Upper lobe of right lung (tissue), 1 donor: ENCODE measurements around the gene HSP90AA1. TPM values are rescaled to one million over a fixed set of nuclear protein-coding genes. Genes with fewer than 3 reads are reported as not detected.
"Not testable (repeated sequence)": the region's sequence is repeated elsewhere in the genome, so short reads cannot be mapped to it uniquely, and the experiment has no call there.

Experiments used
- ATAC-seq: fragments of 200-7000 bp; cut with Tn5 transposase; one replicate; pipeline ENCODE4 v1.9.1; 2020; ENCODE audit warnings: mild to moderate bottlenecking, moderate library complexity
- DNase-seq: peaks from one replicate; pipeline ENCODE4 v3.0.0-alpha.2; 2020
- H3K27ac ChIP-seq: fragments of 200-600 bp; one replicate; pipeline ENCODE4 v1.8.0; 2022
- H3K27me3 ChIP-seq: fragments of 200-600 bp; one replicate; pipeline ENCODE4 v1.8.0; 2022; ENCODE audit warnings: mild to moderate bottlenecking
- H3K36me3 ChIP-seq: fragments of 200-600 bp; one replicate; pipeline ENCODE4 v1.8.0; 2022
- H3K4me1 ChIP-seq: fragments of 200-600 bp; one replicate; pipeline ENCODE4 v1.8.0; 2022
- H3K4me3 ChIP-seq: fragments of 200-600 bp; one replicate; pipeline ENCODE4 v1.8.0; 2022; ENCODE audit warnings: mild to moderate bottlenecking
- H3K9me3 ChIP-seq: fragments of 200-600 bp; one replicate; pipeline ENCODE4 v1.8.0; 2022
- CTCF ChIP-seq: fragments of 200-600 bp; IDR thresholded peaks from one replicate; pipeline ENCODE4 v1.8.0; 2022; ENCODE audit warnings: antibody characterized with exemption
- intact Hi-C: fragments of 100-400 bp; cut with DNase I; formaldehyde crosslinking; loops from one replicate; pipeline ENCODE4 v1.11.0; 2022
- total RNA-seq: library from RNA; stranded (reverse); fragmentation: NEBNext Ultra II Directional; extraction: Animal tissue kit (Norgen Biotek cat#: 25700); gene quantifications from one replicate; pipeline ENCODE4 v1.2.1, GENCODE V29; 2021
- donor health status: DM: no; HTN: yes; CAD: no; lungs with severe emphysema.

The HSP90AA1 gene
- total RNA-seq, 1 donor from 2014 or later = 490 TPM

- H3K27ac ChIP-seq = no peak overlapping the region
- no peaks in the 10 kb centered on the region for H3K9me3 ChIP-seq
- H3K4me3 ChIP-seq = no peak overlapping the region
- H3K36me3 ChIP-seq = no peaks in the 10 kb centered on the region
- no peaks in the 10 kb centered on the region for H3K27me3 ChIP-seq
- TF ChIP-seq CTCF = no peak
- ATAC-seq (no peak), DNase-seq (peak; percentile 12)
- intact Hi-C loops = no loop called here
- no peaks in the 10 kb centered on the region for H3K4me1 ChIP-seq
Observed at GRCh38 chr14:102111101-102111500, 24.3 kb upstream of the HSP90AA1 start.

- H3K36me3 ChIP-seq, ATAC-seq, H3K27ac ChIP-seq, H3K9me3 ChIP-seq, intact Hi-C loops, DNase-seq, H3K4me1 ChIP-seq, H3K4me3 ChIP-seq, H3K27me3 ChIP-seq: not testable (repeated sequence)
Observed at GRCh38 chr14:102109332-102109731, 22.5 kb upstream of the HSP90AA1 start.

GRCh38 chr14:102105369-102105768 is 18.5 kb upstream of the HSP90AA1 start:
- no peaks in the 10 kb centered on the region for H3K9me3 ChIP-seq
- H3K4me1 ChIP-seq = no peaks in the 10 kb centered on the region
- no peak for ATAC-seq
- no peaks in the 10 kb centered on the region for H3K36me3 ChIP-seq
- no peak for DNase-seq
- H3K27me3 ChIP-seq = no peaks in the 10 kb centered on the region
- H3K27ac ChIP-seq = no peak overlapping the region
- TF ChIP-seq CTCF = no peak
- intact Hi-C loops = no loop called here
- H3K4me3 ChIP-seq = no peak overlapping the region

- DNase-seq = no peak
- Histone ChIP-seq H3K27ac (no peak overlapping the region), H3K27me3 (no peaks in the 10 kb centered on the region), H3K4me1 (no peaks in the 10 kb centered on the region), H3K9me3 (no peaks in the 10 kb centered on the region), H3K4me3 (no peak overlapping the region), H3K36me3 (no peaks in the 10 kb centered on the region)
- no peak for TF ChIP-seq CTCF
- no peak for ATAC-seq
- intact Hi-C loops = no loop called here
Observed at GRCh38 chr14:102103062-102103695, 16.3 kb upstream of the HSP90AA1 start.

- ATAC-seq (no peak), DNase-seq (peak; percentile 26)
- Histone ChIP-seq H3K36me3 (no peaks in the 10 kb centered on the region), H3K4me1 (peaks cover 4% of the 10 kb centered on the region), H3K4me3 (no peak overlapping the region), H3K27ac (no peak overlapping the region), H3K27me3 (no peaks in the 10 kb centered on the region), H3K9me3 (no peaks in the 10 kb centered on the region)
- intact Hi-C loops = loop anchor here (10.0 kb wide), 1 partner anchor 133 kb away; the partner anchor contains the start of gene DYNC1H1
- no peak for TF ChIP-seq CTCF
Observed at GRCh38 chr14:102097441-102098135, 10.7 kb upstream of the HSP90AA1 start.

GRCh38 chr14:102096569-102097188 is 9.8 kb upstream of the HSP90AA1 start:
- peak; percentile 81 for TF ChIP-seq CTCF
- no peaks in the 10 kb centered on the region for H3K36me3 ChIP-seq
- no peak overlapping the region for H3K4me3 ChIP-seq
- no peak overlapping the region for H3K27ac ChIP-seq
- no peaks in the 10 kb centered on the region for H3K27me3 ChIP-seq
- no peaks in the 10 kb centered on the region for H3K9me3 ChIP-seq
- H3K4me1 ChIP-seq = peaks cover 4% of the 10 kb centered on the region
- ATAC-seq (peak; percentile 89), DNase-seq (peak; percentile 87)
- intact Hi-C loops = loop anchor here (10.0 kb wide), 1 partner anchor 132 kb away; the partner anchor contains the start of gene DYNC1H1
